HG03565 (cell line): ENCODE measurements around the gene DCPS.
A peak's percentile ranks its signal among the peaks of the same experiment; 100 is the strongest.
"Not testable (repeated sequence)": the region's sequence is repeated elsewhere in the genome, so short reads cannot be mapped to it uniquely, and the experiment has no call there.

Source experiments
- ATAC-seq: cut with Tn5 transposase; IDR thresholded peaks from one replicate; pipeline ENCODE4 v1.9.1; 2021; ENCODE audit warnings: mild to moderate bottlenecking, moderate library complexity; ENCODE audit not compliant: unreplicated experiment

DCPS gene

DNA sequence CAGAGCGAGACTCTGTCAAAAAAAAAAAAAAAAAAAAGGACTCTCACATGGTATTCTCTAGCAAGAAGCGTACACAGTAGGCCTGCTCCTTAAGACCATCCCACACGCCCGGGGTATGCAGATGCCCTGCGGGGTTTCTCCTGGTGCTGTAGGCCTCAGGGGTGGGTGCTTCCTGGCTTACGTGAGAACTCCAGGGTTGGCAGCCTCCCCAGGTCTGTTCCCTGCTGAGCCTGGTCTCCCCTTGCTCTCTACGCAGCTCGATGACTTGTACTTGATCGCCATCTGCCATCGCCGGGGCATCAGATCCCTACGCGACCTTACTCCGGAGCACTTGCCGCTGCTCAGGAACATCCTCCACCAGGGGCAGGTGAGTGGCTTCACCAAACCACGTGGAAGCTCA is 39.2 kb downstream of the DCPS start:
- no peak for ATAC-seq

DNA sequence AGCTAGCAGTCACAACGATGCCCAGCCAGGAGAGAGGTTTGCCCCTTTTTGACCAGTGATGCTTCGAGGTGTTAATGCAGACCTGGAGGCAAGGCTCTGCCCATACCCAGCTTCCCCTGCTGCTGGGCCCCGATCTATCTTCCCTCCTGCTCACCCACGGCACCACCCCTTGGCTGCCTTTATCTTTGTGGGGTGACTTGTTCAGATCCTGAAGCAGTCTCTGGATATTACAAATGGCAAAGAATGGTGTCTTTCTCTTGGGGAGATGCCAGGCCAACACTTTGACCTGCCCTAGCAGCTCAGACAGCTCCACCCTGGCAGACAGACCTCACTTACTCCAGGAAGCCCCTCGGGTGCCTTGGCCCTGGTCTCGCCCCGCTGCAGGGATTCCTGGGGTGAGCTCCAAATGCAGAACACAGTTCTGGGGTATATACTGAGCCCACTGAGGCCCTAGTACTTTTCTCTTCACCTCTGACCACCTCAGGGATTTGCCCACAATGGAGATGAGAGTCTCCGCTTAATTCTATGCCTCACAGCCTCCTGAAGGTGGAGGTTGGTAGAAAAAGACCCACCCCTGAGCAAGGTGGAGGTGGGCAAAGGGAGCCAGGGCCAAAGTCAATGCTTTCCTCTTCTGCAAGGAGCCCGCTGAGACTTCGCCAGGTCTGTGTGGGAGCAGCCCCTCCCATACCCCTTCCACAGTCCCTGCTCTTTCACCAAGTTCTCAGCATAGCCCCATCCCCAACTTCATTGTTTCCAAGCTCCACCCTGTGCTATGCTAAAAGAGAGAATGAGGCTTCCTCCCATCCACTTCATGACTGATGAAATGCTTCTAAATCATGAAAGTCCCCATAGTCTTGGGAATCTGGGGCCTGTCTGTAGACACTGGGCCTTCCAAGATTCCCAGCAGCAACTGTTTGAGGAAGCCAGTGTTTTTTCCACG is 40.6 kb downstream of the DCPS start:
- no peak for ATAC-seq

DNA sequence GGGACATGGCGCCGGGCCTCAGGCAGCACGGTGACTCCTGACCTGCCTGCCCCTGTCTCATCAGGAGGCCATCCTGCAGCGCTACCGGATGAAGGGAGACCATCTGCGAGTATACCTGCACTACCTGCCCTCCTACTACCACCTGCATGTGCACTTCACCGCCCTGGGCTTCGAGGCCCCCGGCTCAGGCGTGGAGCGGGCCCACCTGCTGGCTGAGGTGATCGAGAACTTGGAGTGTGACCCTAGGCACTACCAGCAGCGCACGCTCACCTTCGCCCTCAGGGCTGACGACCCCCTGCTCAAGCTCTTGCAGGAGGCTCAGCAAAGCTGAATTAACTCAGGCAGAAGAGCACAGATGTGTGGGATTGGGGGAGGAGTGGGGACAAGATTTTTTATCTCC is 41.4 kb downstream of the DCPS start:
- no peak for ATAC-seq

DNA sequence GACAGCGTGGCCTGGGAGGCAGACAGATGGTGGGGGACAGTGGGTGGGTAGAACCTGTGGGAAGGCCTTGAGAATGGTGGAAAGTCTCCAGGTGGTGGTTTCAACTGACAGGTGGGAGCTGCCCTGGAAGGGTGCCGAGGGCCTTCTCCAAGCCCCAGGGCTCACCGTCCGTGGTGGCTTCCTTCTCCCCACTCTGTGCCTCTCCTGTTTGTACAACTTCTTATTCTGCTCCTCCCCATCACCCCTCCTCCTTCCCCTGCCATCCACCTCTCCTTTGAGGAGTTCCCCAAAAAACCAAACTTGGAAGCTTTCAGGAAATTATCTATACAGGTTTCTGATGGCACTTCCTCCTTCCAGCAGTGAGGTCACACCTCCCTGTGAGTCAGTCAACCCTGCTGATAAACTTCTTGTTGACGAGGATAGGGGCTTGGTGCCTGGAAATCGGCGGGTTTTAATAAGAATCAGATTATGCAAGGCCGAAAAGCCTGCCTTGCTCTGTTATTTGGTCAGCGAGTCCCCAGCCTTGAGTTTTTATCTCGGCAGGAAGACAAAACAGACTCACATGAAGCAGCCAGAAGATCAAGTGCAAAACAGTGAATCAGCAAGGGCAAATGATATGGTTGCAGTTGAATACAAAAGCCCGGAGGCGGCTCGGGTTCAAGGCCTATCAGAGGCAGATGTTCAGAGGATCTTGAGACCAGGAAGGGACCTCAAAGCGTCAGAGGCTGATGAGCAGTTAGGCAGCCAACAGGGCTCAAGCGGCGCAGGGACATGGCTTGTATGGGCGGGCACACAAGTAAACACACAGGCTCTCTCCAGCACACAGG is 42.1 kb downstream of the DCPS start:
- ATAC-seq = no peak

DNA sequence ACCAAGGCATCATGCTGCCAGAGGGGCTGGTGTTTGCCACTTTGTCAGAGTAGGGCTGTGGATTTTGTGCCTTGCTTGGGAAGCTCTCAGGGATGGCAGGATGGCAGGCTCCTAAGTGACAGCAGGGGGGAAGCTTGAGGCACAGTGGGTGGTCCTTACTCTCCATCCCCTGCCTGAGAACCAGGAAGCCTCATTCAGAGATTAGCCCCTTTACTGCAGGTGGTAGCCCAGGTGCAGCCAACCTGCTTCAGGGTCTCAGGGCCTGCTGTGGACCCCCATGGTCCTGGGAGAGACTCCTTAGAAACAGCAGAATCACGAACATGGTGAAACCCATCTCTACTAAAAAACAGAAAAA is 42.7 kb downstream of the DCPS start:
- ATAC-seq = no peak

DNA sequence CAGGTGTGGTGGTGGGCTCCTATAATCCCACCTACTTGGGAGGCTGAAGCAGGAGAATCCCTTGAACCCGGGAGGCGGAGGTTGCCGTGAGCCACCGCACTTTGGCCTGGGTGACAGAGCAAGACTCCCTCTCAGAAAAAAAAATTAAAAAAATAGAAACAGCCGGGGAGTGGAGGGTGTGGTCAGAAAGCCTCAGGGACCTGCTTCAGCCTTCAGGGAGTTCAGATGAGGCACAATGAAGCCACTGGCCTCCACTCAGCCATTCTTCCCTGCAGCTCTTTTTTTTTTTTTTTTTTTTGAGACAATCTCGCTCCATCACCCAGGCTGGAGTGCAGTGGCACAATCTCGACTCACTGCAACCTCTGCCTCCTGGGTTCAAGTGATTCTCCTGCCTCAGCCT is 43.1 kb downstream of the DCPS start:
- not testable (repeated sequence) for ATAC-seq

DNA sequence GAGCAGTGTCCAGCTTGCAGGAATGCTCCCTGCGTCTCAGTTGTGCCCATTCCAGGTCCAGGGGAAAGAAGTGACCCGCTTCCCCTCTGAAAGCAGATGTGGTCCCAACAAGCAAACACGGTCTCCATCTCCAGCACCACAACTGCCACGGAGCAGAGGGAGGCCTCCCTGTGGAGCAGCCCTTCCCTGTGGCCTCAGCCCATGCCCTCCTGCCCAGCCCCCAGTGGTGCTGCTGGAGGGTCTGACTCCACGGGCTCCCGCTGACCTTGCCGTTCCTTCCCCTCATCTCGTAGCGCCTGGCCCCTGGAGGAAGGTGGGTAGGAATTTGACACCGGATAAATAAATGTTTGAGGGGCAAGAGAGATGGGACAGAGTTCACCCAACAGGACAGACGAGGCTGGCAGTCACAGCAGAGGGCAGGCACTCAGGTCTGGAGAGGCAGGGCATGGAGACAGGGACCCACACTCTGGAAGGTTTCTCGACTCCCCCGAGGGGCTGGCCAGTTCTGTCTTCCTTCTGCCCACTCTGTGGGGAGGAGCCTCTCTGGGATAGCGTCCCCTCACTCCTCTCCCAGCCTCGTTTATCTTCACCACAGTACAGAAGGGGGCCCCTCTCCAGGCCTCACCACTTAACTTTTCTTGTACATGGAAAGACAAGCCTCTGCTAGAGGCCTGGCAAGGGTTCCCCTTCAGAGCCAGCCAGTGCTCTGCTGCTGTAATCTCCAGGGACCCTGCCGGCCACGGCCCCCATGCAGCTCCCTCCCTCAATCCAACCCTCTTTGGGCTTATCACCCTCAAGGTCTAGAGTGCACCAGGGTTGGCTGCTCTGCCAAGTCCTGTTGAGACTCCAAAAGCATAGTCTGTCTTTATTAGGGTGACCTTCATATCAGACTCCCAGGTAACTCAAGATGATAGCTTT is 44.1 kb downstream of the DCPS start:
- ATAC-seq = no peak

DNA sequence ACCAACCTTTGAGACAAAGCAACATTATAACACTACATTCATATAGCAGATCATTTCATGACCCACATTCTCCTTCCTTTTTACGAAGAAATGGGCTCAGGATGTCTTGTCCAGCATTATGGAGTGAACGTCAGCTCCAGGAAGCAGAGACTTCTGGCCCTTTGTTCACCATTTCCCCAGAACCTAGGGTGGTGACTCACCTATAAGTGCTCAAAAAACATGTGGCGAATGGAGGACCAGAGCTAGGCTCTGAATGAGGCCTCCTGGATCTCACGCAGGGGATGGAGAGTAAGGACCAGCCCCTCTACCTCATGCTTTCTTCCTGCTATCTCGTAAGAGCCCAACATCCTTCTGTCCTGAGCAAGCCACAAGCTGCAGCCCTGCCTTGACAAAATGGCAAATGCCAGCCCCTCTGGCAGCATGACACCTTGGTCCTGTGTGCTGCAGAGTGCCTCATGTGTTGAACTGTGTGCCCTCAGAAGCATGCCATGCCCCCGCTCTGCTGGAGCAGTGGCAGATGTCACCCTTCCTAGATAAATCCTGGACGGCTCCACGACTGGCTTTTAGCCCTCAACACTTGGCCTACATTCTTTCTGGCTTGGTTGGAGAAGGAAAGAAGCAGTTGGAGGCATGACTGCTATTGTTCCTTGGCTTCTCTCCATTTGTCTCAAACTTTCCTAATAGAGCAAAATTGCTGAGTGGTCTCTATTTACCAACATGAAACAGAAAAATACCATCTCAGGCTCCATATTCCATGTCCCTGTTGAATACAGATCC is 45.1 kb downstream of the DCPS start:
- no peak for ATAC-seq

DNA sequence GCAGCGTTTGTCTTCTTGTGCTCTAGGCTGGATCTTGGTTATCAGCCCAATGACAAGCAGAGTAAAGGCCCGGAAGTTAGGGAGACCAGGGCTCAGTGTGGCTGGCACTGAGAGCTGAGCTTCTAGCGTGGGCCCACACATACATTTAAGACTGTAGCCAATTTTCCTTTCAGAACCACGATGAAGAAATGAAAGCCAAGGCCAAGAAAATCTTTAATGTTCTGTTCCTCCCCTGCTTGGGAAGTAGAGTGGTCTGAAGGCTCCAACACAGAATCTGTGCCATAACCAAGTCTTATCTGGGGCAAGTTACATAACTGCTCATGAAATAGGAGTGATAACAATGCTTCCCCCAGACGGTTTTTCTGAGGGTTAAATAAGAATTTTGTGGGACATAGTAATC is 47.0 kb downstream of the DCPS start:
- ATAC-seq = no peak

DNA sequence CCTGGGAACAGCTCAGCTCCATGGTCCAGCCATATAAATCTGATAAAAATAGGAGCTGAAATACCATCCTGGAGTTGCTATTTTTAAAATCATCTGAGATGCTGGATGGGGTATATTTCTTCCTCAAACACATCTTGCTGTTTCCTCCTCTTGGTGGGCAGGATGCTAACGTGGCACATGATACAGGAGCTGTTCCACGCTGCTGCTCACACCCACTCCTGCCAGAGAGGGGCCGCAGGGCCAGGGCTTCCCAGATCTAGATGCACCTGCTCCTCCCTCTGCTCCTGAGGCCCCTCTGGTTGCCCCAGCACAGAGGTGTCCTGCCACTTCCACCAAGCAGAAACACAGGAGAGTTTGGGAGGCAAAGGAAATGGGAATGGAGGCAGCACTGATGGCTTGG is 48.3 kb downstream of the DCPS start:
- no peak for ATAC-seq

DNA sequence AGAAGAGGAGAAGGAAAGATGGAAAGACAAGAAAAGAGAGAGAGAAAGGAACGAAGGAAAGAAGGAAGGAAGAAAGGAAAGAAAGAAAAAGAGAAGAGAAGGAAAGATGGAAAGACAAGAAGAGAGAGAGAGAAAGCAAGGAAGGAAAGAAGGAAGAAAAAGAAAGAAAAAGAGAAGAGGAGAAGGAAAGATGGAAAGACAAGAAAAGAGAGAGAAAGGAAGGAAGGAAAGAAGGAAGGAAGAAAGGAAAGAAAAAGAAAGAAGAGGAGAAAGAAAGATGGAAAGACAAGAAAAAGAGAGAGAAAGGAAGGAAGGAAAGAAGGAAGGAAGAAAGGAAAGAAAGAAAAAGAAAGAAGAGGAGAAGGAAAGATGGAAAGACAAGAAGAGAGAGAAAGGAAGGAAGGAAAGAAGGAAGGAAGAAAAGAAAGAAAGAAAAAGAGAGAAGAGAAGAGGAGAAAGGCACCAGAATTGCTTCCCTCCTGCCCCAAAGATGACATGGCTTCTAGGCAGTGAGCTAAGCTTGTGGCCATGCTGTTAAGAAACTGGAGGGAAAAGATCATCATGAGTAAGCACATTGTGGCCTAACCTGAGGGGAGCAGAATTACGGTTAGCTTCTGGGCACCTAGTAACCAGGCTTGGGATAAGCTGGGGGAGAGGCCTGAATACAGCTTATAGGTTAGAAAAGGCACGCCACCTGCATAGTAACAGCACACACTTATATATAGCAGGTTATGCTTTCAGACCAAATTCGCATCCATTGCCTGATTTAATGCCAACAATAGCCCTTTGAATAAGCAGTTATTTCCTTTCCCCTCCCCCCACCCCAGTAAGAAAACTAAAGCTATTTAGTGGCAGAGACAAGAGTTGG is 49.3 kb downstream of the DCPS start:
- ATAC-seq = no peak

DNA sequence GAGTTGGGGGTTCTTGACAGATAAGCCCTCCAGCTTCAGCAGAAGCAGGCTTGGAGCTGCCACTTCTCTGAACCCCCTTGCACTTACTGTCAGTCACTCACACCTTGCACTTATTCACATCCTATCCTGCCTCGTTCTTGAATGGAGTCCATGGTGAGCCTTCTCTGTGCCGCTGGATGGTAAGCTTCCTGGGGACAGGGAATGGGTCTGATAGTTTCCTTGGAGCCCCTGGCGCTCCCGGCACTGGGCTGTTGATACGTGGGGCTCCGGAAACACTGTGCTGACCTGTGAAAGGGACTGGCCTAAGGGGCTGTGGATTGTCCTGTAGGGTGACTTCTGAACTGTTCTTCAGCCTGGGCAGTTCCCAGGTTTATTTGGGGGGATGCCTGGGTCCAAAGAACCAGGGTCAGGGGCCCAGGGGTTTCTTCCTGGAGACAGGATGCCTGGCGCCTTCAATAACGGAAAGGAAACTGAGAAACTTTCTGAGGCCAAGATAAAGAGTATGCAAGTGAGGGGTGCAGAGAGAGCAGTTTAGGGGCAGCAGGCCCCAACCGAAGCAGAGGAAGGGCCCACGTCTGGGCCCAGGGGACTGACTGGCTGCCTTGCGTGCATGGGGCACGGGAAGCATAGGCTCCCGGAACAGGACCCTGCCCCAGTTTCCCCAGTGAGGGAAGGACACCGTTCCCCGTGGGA is 50.9 kb downstream of the DCPS start:
- ATAC-seq = peak; percentile 23

DNA sequence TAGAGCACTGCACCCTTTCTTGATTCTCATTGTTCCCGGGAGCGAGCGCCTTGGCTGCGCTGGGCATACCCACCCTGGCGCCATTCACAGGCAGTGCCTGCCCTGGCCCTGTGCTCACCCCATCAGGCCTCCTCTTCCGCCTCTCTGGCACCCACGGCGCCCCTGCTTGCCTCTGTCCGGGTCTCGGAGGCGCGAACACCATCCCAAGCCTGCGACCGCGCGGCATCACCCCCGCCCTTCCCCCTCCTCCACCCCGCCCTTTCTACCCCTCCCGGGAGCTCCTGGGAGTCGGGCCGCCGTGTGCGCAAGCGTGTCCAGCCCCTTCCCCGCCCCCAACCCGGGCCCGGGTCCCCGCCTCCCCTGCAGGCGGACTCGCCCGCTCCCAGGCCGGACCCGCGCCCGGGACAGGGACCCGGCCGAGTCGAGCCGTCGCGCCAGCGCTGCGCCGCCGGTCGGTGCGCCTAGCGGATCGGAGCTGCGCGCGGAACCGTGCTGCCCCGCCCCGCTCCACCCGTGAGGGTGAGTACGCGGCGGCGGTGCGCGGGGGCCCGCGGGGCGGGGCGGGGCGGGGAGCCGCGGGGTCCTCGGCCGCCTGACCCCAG is 51.6 kb downstream of the DCPS start, which contains the start of gene ST3GAL4:
Gene ST3GAL4 (plus strand): TSS at position 363 of the 602 bp plus-strand sequence. CDS start 50,470 bp downstream, outside the sequence.
- peak; percentile 42 for ATAC-seq

DNA sequence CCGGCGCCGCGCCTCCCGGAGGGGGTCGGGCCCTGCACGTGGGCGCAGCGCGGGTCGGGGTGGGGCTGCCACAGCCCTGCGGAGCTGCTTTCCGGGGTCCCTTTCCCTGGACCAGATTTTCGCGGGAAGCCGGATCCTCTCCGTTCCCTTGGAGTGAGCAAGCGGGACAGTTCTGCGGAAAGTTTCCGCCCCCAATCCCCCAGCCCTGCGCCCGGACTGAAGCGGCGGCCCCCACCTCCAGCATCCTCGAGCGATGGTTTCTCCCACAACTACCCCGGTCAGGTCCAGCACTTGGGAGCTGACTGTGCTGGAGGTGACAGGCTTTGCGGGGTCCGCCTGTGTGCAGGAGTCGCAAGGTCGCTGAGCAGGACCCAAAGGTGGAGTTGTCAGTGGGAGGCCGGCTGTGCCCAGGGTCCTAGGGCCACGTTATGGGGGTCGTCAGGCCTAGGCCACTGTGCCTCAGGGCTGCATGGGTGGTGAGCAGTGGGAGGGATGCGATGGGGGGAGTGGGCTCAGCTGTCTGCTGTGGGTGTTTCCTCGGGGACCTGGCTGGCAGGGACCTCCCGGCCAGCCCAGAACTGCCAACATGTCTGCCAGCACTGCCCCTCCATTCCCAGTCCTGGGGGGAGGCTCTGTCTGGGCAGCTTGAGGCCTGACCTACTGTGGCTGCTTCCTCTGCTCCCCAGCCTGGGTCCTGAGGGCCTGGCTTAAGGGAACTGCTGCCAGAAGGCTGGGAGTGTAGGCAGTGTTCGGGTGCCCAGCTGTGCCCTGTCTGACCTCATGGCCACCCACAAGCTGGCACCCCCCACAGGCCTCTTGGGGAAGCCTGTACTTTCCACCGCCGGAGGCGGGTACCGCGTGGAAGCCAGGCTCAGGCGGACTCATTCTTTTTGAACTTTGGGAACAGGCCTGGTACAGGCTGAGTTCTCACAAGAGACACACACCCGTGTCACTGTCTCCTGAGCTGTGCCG is 52.4 kb downstream of the DCPS start:
- ATAC-seq = no peak

DNA sequence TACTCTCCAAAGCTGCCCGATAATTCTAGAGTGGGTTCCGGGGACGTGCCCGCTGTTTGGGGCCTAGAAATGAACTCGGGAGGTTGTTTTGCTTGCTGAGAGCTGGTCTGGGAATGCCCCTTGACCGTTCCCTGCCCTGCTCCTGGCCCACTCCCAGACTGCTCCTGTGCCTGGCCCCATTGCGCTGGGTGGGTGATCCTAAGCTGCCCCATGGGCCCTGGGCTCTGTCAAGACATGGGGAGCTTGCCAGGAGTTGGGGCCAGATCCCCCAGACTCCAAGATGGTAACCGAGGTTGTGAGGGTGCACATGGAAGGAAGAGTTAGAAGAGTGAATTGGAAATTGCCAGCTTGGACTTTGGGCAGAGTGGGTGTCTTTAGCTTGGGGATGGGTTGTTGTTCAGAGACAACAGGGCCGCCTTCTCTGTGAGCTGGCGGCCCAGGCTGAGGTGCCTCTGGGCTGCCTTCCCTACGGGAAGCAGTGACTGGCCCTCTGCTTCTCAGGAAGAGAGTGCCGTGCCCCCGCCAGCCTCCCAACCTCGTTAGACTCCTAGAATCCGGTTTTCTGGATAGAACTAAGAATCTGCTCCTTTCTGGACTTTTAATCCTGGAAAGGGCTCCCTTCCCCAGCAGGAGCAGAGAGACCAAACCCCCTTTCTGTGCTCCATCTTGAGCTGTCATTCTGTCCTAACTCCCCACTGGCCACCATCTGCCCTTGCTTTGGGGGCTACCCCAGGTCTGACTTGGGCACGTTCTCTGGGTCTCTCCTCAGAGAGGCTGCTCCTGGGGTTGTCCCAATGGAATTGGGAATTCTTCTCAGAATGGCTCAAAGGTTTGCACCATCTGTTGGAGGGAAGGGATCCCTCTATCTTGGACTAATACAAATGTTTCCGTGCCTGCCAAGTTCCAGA is 53.4 kb downstream of the DCPS start:
- ATAC-seq = no peak
